Measurements from ENCODE around the gene ENHO.
"Not testable (repeated sequence)": the region's sequence is repeated elsewhere in the genome, so short reads cannot be mapped to it uniquely, and the experiment has no call there.

ENHO gene

GRCh38 chr9:34482746-34483145 lies 40.0 kb downstream of the ENHO start:
- in situ Hi-C loops (cut with MboI; ENCODE audit: low sequenced_read_pairs): not testable (repeated sequence)

- in situ Hi-C loops (cut with MboI; ENCODE audit: low sequenced_read_pairs): not testable (repeated sequence)
Observed at GRCh38 chr9:34481620-34482019, 41.2 kb downstream of the ENHO start.

- in situ Hi-C loops (cut with MboI; ENCODE audit: low sequenced_read_pairs): no loop called here
Observed at GRCh38 chr9:34479431-34479866, 43.3 kb downstream of the ENHO start.

GRCh38 chr9:34477541-34477940 lies 45.2 kb downstream of the ENHO start:
- in situ Hi-C loops (cut with MboI; ENCODE audit: low sequenced_read_pairs): no loop called here

GRCh38 chr9:34475097-34475496 lies 47.7 kb downstream of the ENHO start:
- in situ Hi-C loops (cut with MboI; ENCODE audit: low sequenced_read_pairs): no loop called here
